GM12874 (cell line): ENCODE results near the gene ZFYVE27.

ENCODE experiments used
- CTCF ChIP-seq: IDR thresholded peaks from 2 replicates; pipeline ENCODE4 v1.5.1; 2011; ENCODE audit warnings: low read depth, mild to moderate bottlenecking, control low read depth, low read length, moderate library complexity; ENCODE audit not compliant: insufficient read depth

The ZFYVE27 gene

GRCh38 chr10:97713339-97713825 is 23.5 kb upstream of the ZFYVE27 start, which contains the start of gene MARVELD1:
TSS of gene MARVELD1 (plus strand) at chr10:97713730. CDS start at chr10:97713877, 147 bp downstream.
- no peak for TF ChIP-seq CTCF

- TF ChIP-seq CTCF: peak; percentile 55
These were observed 23.0 kb upstream of the ZFYVE27 start for GRCh38 chr10:97713826-97714400.

- TF ChIP-seq CTCF: no peak
These were observed 22.3 kb upstream of the ZFYVE27 start for GRCh38 chr10:97714401-97715258.

GRCh38 chr10:97715259-97715874 is 21.6 kb upstream of the ZFYVE27 start:
- no peak for TF ChIP-seq CTCF

- TF ChIP-seq CTCF: no peak
These were observed 19.3 kb upstream of the ZFYVE27 start for GRCh38 chr10:97717627-97718026.

- TF ChIP-seq CTCF: no peak
These were observed 18.8 kb upstream of the ZFYVE27 start for GRCh38 chr10:97718178-97718577.

- TF ChIP-seq CTCF: no peak
These were observed 18.2 kb upstream of the ZFYVE27 start for GRCh38 chr10:97718659-97719142.
